ENCODE results near the gene CFAP299.

DNA sequence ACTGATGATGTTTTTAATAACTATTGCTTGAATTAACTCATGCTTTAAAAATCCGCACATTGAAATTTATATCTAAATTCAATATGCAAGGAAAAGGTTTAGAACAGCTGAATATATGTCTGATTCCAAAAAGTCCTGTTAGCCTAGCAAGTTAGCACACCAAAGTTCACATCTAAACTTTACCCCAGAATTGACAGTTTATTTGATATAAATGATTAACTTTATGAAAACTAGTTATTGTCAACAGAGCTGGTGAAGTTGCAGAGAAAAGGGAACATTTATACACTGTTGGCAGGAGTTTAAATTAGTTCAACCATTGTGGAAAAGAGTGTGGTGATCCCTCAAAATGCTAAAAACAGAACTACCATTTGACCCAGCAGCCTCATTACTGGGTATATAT is 574.4 kb downstream of the CFAP299 start:
- TF ChIP-seq, protein P1, sequence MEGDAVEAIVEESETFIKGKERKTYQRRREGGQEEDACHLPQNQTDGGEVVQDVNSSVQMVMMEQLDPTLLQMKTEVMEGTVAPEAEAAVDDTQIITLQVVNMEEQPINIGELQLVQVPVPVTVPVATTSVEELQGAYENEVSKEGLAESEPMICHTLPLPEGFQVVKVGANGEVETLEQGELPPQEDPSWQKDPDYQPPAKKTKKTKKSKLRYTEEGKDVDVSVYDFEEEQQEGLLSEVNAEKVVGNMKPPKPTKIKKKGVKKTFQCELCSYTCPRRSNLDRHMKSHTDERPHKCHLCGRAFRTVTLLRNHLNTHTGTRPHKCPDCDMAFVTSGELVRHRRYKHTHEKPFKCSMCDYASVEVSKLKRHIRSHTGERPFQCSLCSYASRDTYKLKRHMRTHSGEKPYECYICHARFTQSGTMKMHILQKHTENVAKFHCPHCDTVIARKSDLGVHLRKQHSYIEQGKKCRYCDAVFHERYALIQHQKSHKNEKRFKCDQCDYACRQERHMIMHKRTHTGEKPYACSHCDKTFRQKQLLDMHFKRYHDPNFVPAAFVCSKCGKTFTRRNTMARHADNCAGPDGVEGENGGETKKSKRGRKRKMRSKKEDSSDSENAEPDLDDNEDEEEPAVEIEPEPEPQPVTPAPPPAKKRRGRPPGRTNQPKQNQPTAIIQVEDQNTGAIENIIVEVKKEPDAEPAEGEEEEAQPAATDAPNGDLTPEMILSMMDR (IDR thresholded peaks at IDR 0.05): no peak
- no peak for TF ChIP-seq EZH2 (IDR thresholded peaks at IDR 0.05; ENCODE audit: borderline replicate concordance, insufficient read depth, low read depth, low read length, poor library complexity, severe bottlenecking)
